GM10248 (cell line): ENCODE data around the gene NUP62.

Experiments used
- CTCF ChIA-PET: fragments of 300-600 bp; sonication (Branson Sonifier 250); formaldehyde crosslinking; extraction: SDS; loops from one replicate; lab custom pipeline; 2021; ENCODE audit warnings: antibody characterized with exemption; lab: Yijun Ruan, JAX
- POLR2A ChIA-PET: fragments of 350-650 bp; sonication (Branson Sonifier 250); formaldehyde crosslinking; extraction: SDS; loops from one replicate; lab custom pipeline; 2020; ENCODE audit warnings: antibody characterized with exemption; lab: Yijun Ruan, JAX
- DNase-seq: peaks from one replicate; pipeline ENCODE4 v3.0.0; 2012; ENCODE audit errors: extremely low spot score
- TF ChIP-seq, protein P1 (sequence below): IDR thresholded peaks from 2 replicates; pipeline ENCODE4 v1.5.1; 2012; ENCODE audit warnings: mild to moderate bottlenecking, low read depth; ENCODE audit errors: extremely low read depth, missing control alignments, control extremely low read depth

NUP62 gene

GRCh38 chr19:49921871-49922795 is 7.2 kb downstream of the NUP62 start:
- no peak for DNase-seq
- POLR2A ChIA-PET, result interaction anchor here (1.2 kb wide), 1 partner anchor 8 kb away, joined by 4 read pairs; the partner anchor contains the start of gene NUP62
- CTCF ChIA-PET, result interaction anchor here (1.3 to 1.5 kb wide), 2 partner anchors 15 to 30 kb away, joined by 3 read pairs; no protein-coding TSS in a partner anchor
- TF ChIP-seq, protein P1, sequence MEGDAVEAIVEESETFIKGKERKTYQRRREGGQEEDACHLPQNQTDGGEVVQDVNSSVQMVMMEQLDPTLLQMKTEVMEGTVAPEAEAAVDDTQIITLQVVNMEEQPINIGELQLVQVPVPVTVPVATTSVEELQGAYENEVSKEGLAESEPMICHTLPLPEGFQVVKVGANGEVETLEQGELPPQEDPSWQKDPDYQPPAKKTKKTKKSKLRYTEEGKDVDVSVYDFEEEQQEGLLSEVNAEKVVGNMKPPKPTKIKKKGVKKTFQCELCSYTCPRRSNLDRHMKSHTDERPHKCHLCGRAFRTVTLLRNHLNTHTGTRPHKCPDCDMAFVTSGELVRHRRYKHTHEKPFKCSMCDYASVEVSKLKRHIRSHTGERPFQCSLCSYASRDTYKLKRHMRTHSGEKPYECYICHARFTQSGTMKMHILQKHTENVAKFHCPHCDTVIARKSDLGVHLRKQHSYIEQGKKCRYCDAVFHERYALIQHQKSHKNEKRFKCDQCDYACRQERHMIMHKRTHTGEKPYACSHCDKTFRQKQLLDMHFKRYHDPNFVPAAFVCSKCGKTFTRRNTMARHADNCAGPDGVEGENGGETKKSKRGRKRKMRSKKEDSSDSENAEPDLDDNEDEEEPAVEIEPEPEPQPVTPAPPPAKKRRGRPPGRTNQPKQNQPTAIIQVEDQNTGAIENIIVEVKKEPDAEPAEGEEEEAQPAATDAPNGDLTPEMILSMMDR, result no peak

GRCh38 chr19:49920624-49921363 is 8.5 kb downstream of the NUP62 start:
- ChIA-PET POLR2A (interaction anchor here (0.5 to 1.2 kb wide), 4 partner anchors 8 to 33 kb away, joined by 3 to 4 read pairs (median 4); partner anchors contain the start of gene NUP62), CTCF (no interaction called here)
- peak; percentile 47 for DNase-seq
- TF ChIP-seq, protein P1, result no peak

DNA sequence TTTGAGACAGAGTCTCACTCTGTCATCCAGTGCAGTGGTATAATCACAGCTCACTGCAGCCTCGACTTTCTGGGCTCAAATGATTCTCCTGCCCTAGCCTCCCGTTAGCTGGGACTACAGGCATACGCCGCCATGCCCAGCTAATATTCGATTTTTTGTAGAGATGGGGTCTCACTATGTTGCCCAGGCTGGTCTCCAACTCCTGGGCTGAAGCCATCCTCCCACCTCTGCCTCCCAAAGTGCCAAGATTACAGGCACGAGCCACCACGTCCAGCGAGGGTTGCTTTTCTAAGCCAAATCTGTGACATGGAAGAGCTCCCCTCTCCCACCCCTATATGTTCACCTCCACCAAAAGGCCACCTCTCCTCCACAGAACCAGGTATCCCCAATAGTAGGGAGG is 11.2 kb downstream of the NUP62 start:
- no peak for DNase-seq
- CTCF ChIA-PET, result interaction anchor here (0.9 to 1.2 kb wide), 2 partner anchors 10 to 27 kb away, joined by 3 to 5 read pairs; no protein-coding TSS in a partner anchor
- POLR2A ChIA-PET, result interaction anchor here (1.2 to 1.3 kb wide), 2 partner anchors 11 kb away, joined by 4 to 11 read pairs; no protein-coding TSS in a partner anchor
- TF ChIP-seq, protein P1, result no peak

DNA sequence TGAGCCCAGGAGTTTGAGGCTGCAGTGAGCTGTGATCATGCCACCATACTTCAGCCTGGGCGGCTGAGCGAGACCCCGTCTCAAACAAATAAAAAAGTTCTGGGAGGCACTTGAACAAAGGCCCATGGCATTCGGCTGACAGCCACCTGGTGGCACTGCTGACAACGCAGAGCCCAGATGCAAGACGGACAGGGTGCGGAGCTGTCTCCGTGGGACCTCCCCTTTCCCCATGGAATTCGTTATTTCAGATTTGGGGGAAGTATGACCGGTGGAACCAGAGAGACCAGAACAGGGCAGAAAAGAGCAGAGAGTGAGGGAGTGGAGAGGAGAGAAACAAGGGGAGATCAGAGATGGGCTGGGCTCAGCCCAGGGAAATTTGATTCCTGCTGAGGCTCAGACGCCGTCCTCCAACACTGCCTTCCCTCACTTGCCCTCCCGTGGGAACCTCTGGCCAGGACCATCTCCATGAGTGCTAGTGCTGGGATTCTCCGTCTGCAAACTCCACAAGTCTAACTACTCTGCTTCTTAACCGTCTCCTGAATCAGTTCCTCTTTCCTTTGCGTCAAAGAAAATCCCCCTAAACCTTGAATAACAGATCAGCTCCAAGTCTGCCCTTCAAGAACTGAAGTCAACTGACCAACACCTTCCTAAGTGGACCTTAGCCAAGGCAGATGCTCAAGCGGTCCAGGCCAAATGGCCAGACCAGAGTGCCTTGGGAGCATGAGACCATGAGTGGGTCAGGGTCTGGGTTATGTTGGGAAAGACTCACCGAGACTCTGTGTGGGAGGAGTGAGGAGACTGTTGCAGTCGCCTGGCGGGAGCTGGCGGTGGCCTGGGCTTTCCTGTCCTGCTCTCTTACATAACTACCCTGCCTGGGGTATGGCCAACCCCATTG is 12.2 kb downstream of the NUP62 start:
- ChIA-PET CTCF (interaction anchor here (0.9 to 2.1 kb wide), 3 partner anchors 10 to 26 kb away, joined by 3 to 6 read pairs (median 5); no protein-coding TSS in a partner anchor), POLR2A (interaction anchor here (1.2 to 1.3 kb wide), 2 partner anchors 10 to 12 kb away, joined by 4 to 11 read pairs; no protein-coding TSS in a partner anchor)
- DNase-seq, result peak; percentile 43
- TF ChIP-seq, protein P1, result no peak

- no peak for DNase-seq
- POLR2A ChIA-PET, result no interaction called here
- TF ChIP-seq, protein P1, result no peak
- CTCF ChIA-PET, result interaction anchor here (1.0 to 5.1 kb wide), 5 partner anchors 8 to 88 kb away, joined by 3 to 23 read pairs (median 5); partner anchors contain the start of genes ATF5 and NUP62
Observed at GRCh38 chr19:49915271-49915670, 14.0 kb downstream of the NUP62 start.
